Mucosa of descending colon (tissue), 3 donors: ENCODE measurements around the gene PDK3. TPM values are rescaled to one million over a fixed set of nuclear protein-coding genes. Genes with fewer than 3 reads are reported as not detected.

Experiments used
- ATAC-seq: fragments of 200-7000 bp; cut with Tn5 transposase; one replicate; pipeline ENCODE4 v1.9.1; 2020; ENCODE audit warnings: mild to moderate bottlenecking, moderate library complexity
- DNase-seq, 3 donors: peaks; one replicate each; pipeline ENCODE4 v3.0.0-alpha.2; 2020
- H3K36me3 ChIP-seq: fragments of 200-600 bp; one replicate; pipeline ENCODE4 v1.8.0; 2021; ENCODE audit warnings: low read depth, mild to moderate bottlenecking
- H3K4me1 ChIP-seq: fragments of 200-600 bp; one replicate; pipeline ENCODE4 v1.8.0; 2021; ENCODE audit warnings: low read depth, mild to moderate bottlenecking
- H3K4me3 ChIP-seq: fragments of 200-600 bp; one replicate; pipeline ENCODE4 v1.8.0; 2021; ENCODE audit warnings: mild to moderate bottlenecking
- H3K9me3 ChIP-seq: fragments of 200-600 bp; one replicate; pipeline ENCODE4 v1.8.0; 2021; ENCODE audit warnings: mild to moderate bottlenecking
- intact Hi-C, 2 donors: fragments of 100-400 bp; cut with DNase I in 1 of 2; cut with micrococcal nuclease in 1 of 2; formaldehyde crosslinking; loops; one replicate each; pipeline versions ENCODE4 v1.11.0 to v1.11.1; 2022; cut with DNase I, micrococcal nuclease
- total RNA-seq, 3 donors: library from RNA; stranded (reverse); fragmentation: NEBNext Ultra II Directional in 2 of 3; extraction: Animal tissue kit (Norgen Biotek cat#: 25700) in 2 of 3; gene quantifications; one replicate each; pipeline versions ENCODE4 v1.2.1 to v1.2.4, GENCODE V29; 2021 to 2023
- TF ChIP-seq, protein P1 (sequence below): fragments of 200-600 bp; IDR thresholded peaks from one replicate; pipeline ENCODE4 v1.8.0; 2022; ENCODE audit warnings: antibody characterized with exemption, mild to moderate bottlenecking
- donor health status: DM: no; HTN: no; CAD: no; lungs with moderate emphysema.
- donor health status: DM: no; HTN: no; CAD: no.
- donor health status: DM: no; HTN: yes; CAD: no.

The PDK3 gene
- total RNA-seq, 3 donors from 2014 or later = 15.7 to 47.1 (median 20.0) TPM

DNA sequence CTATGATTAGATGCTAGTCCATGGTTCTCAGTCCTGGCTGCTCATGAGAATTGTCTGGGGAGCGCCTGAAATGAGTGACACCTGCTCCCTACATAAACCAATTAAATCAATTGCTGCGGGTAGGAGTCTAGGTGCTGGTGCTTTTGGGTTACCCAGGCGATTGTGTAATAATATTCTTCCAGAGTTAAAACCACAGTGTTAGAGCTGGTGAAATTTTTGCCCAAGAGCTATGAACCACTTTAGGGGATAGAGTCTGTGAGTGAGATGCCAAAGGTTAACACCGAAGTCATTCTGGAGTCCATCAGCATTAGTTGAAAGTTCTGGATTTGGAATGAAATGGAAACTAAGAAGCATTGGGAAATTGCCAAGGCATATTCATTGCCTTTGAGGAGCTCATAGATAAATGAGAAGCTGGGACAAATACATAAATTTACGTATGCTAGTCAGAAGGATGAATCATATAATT lies 15.3 kb downstream of the PDK3 start:
- no peak overlapping the region for H3K4me3 ChIP-seq

DNA sequence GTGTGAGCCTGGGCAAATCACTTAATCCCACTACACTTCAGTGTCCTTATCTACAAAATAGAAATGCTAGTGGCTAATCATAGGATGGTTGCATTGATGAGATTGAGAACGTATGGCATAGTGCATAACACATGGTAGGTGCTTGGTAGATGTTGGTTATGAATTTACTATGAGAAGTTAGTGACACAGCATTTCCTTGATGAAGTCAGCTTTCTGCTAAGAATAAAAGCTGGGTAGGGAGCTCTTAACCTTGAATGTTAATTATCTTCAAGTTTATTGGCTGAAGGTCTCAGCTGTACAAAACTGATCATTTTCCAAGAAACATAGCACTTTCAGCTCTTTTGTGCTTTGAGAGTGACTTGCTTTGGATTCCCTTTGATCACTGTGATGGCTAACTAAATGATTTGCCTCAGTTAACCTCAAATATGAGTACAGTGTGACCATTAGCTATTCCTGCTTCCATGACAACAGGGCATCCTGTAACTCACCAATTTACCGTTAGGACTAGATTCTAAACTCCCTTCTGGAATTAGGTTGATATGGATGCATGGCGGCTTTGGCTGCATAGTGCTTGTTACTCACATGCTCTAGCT lies 17.8 kb downstream of the PDK3 start:
- H3K9me3 ChIP-seq = no peaks in the 10 kb centered on the region
- peaks cover 4% of the 10 kb centered on the region for H3K4me1 ChIP-seq
- ATAC-seq (no peak), DNase-seq (no peak)
- TF ChIP-seq, protein P1, sequence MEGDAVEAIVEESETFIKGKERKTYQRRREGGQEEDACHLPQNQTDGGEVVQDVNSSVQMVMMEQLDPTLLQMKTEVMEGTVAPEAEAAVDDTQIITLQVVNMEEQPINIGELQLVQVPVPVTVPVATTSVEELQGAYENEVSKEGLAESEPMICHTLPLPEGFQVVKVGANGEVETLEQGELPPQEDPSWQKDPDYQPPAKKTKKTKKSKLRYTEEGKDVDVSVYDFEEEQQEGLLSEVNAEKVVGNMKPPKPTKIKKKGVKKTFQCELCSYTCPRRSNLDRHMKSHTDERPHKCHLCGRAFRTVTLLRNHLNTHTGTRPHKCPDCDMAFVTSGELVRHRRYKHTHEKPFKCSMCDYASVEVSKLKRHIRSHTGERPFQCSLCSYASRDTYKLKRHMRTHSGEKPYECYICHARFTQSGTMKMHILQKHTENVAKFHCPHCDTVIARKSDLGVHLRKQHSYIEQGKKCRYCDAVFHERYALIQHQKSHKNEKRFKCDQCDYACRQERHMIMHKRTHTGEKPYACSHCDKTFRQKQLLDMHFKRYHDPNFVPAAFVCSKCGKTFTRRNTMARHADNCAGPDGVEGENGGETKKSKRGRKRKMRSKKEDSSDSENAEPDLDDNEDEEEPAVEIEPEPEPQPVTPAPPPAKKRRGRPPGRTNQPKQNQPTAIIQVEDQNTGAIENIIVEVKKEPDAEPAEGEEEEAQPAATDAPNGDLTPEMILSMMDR = no peak
- H3K36me3 ChIP-seq = no peaks in the 10 kb centered on the region
- no peak overlapping the region for H3K4me3 ChIP-seq
- intact Hi-C loops = no loop called here

More for the DNA sequence above, 15.3 kb downstream of the PDK3 start:
- peak; percentile 2 for ATAC-seq
- H3K4me1 ChIP-seq = peaks cover 7% of the 10 kb centered on the region
- TF ChIP-seq, protein P1 = no peak
- no peak for DNase-seq
- intact Hi-C loops = no loop called here
- H3K9me3 ChIP-seq = no peaks in the 10 kb centered on the region
- H3K36me3 ChIP-seq = no peaks in the 10 kb centered on the region

DNA sequence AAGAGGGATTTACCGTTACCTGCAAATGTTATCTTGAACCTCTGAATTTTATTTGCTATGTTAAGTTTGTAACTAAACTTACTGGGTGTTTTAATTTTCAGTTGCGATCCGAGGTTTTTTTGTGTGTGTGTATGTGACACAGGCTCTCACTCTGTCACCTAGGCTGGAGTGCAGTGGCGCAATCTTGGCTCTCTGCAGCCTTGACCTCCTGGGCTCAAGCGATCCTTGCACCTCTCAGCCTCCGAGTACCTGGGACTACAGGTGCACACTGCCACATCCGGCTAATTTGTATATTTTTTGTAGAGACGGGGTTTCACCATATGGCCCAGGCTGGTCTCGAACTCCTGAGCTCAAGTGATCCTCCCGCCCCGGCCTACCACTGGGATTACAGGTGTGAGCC lies 18.5 kb downstream of the PDK3 start:
- no peaks in the 10 kb centered on the region for H3K9me3 ChIP-seq
- intact Hi-C loops = no loop called here
- DNase-seq (no peak), ATAC-seq (no peak)
- H3K36me3 ChIP-seq = no peaks in the 10 kb centered on the region
- no peak overlapping the region for H3K4me3 ChIP-seq
- peaks cover 4% of the 10 kb centered on the region for H3K4me1 ChIP-seq
- TF ChIP-seq, protein P1 = no peak

GRCh38 chrX:24485323-24485722 lies 20.2 kb downstream of the PDK3 start:
- ATAC-seq (no peak), DNase-seq (no peak)
- TF ChIP-seq, protein P1 = no peak
- no peaks in the 10 kb centered on the region for H3K9me3 ChIP-seq
- no peaks in the 10 kb centered on the region for H3K36me3 ChIP-seq
- H3K4me1 ChIP-seq = no peaks in the 10 kb centered on the region
- H3K4me3 ChIP-seq = no peak overlapping the region
- intact Hi-C loops = no loop called here

DNA sequence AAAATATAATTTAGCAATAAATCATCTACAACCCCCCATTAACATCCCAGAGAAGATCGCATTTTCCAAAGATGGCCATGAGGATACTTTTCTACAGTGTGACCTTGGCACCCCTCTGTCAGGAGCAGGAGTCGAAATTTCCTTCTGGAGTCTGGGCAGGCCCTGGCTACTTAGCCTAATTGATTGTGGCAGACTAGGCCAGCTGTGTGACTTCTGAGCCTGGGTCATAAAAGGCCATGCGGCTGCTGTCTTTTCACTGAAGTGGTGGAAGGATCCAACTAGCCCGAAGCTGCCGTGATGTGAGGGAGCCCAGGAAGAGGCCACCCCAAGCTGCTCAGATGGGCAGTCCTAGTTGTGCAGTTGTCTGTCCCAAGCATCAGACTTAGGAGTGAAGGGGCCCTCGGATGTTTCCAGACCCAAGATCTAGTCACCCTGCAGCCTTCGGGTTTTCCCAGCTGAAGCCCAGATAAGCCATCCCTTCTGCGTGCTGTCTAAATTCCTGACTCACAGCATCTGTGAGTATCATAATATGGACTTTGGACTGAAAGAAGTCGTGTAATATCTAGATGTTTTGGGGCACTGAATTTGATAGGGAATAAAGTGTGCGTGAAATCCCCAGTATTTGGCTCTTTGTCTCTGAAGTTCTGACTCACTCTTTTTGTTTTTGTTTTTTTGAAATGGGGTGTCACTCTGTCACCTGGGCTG lies 21.0 kb downstream of the PDK3 start:
- TF ChIP-seq, protein P1 = no peak
- H3K4me1 ChIP-seq = no peaks in the 10 kb centered on the region
- H3K9me3 ChIP-seq = no peaks in the 10 kb centered on the region
- intact Hi-C loops = no loop called here
- ATAC-seq = peak; percentile 63
- H3K4me3 ChIP-seq = no peak overlapping the region
- no peak for DNase-seq
- no peaks in the 10 kb centered on the region for H3K36me3 ChIP-seq
